GM18499 (cell line): ENCODE data around the gene SLC25A25.

Source experiments
- ATAC-seq: cut with Tn5 transposase; IDR thresholded peaks from one replicate; pipeline ENCODE4 v1.9.1; 2021; ENCODE audit warnings: moderate number of reproducible peaks; ENCODE audit not compliant: insufficient read depth, unreplicated experiment

The SLC25A25 gene

GRCh38 chr9:128141604-128142003, 73.6 kb downstream of the SLC25A25 start:
- no peak for ATAC-seq

- ATAC-seq, result no peak
Observed at GRCh38 chr9:128142061-128142460, 74.0 kb downstream of the SLC25A25 start.

GRCh38 chr9:128142596-128142995, 74.6 kb downstream of the SLC25A25 start:
- no peak for ATAC-seq

GRCh38 chr9:128143525-128144238, 75.7 kb downstream of the SLC25A25 start:
- ATAC-seq, result no peak

GRCh38 chr9:128144239-128145181, 76.5 kb downstream of the SLC25A25 start:
- no peak for ATAC-seq

GRCh38 chr9:128145536-128145935, 77.5 kb downstream of the SLC25A25 start:
- no peak for ATAC-seq

GRCh38 chr9:128145951-128146351, 77.9 kb downstream of the SLC25A25 start:
- no peak for ATAC-seq

- no peak for ATAC-seq
Observed at GRCh38 chr9:128146591-128147120, 78.6 kb downstream of the SLC25A25 start.

GRCh38 chr9:128148509-128149000, 80.5 kb downstream of the SLC25A25 start:
- ATAC-seq, result no peak

GRCh38 chr9:128149001-128149701, 81.1 kb downstream of the SLC25A25 start, which contains the start of gene LCN2:
Gene LCN2, plus strand, starts transcription at chr9:128149453. Its CDS starts 73 bp downstream, at chr9:128149526.
- ATAC-seq, result no peak

- no peak for ATAC-seq
Observed at GRCh38 chr9:128149951-128150593, 82.0 kb downstream of the SLC25A25 start.

GRCh38 chr9:128150594-128151308, 82.7 kb downstream of the SLC25A25 start:
- no peak for ATAC-seq

- ATAC-seq, result no peak
Observed at GRCh38 chr9:128151309-128152132, 83.5 kb downstream of the SLC25A25 start.

GRCh38 chr9:128152133-128153059, 84.4 kb downstream of the SLC25A25 start:
- no peak for ATAC-seq

- ATAC-seq, result no peak
Observed at GRCh38 chr9:128153060-128153946, 85.3 kb downstream of the SLC25A25 start.
